Measurements from ENCODE around the gene ADAMTS12.

The ADAMTS12 gene

DNA sequence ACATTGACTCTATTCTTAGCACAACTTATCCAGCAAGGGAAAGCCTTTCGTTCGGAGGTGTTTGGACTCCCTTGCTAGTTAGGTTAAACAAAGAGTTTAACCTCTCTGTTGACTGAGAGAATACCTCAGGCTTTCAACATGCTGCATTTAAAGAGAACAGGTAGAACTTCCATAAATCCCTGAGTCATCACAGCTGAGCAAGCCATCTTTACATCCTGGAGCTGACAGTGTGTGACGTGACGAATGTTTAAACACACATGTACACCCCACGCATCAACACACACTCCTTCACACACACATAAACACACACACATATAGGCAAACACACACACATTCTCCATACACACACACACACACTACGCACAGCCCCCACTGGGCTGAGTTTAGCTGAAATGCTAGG lies 152.8 kb downstream of the ADAMTS12 start:
- in situ Hi-C loops (cut with HindIII; ENCODE audit: low pct_ligation_motif_present, low pct_unique_long_range_greater_than_20kb, low sequenced_read_pairs), result no loop called here

DNA sequence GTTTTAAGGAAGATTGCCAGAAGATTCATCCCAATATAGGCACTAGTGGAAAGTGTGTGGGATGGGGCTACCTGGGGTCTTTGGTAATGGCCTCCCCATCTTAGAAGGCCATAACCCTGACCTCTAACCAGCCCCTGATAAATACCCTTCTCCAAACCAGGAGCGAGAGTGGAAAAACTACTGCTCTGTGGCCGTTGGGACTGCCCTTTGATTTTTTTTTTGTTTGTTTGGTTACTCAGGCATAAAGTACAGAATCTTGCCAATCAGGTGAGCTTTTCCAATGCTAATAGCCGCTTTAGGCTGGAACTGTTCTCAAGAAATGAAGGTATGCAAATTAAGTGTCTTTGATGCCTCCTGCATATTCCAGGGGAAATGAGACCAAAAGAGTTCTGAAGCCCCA lies 153.7 kb downstream of the ADAMTS12 start:
- in situ Hi-C loops (cut with HindIII; ENCODE audit: low pct_ligation_motif_present, low pct_unique_long_range_greater_than_20kb, low sequenced_read_pairs), result no loop called here
- DNase-seq, result no peak

More for the DNA sequence above, 152.8 kb downstream of the ADAMTS12 start:
- DNase-seq, result no peak

DNA sequence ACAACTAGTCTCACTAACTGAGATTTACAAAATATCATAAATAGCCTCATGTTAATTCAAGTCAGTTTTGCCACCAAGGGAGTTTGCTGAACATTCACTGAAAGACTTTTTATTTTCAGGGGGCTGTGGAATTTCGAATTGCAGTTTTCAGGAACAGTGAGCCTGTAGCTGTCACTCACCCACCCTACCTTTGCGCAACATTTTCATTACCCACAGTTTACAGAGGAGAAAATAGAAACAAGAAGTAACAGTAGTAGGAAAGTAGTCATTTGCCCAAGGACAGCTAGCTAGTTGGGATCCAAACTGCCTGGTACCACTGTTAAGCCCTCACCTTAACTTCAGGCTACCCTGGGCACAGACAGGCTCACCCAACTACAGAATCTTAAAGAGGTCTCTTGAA lies 154.1 kb downstream of the ADAMTS12 start:
- no peak for DNase-seq
- in situ Hi-C loops (cut with HindIII; ENCODE audit: low pct_ligation_motif_present, low pct_unique_long_range_greater_than_20kb, low sequenced_read_pairs), result no loop called here

DNA sequence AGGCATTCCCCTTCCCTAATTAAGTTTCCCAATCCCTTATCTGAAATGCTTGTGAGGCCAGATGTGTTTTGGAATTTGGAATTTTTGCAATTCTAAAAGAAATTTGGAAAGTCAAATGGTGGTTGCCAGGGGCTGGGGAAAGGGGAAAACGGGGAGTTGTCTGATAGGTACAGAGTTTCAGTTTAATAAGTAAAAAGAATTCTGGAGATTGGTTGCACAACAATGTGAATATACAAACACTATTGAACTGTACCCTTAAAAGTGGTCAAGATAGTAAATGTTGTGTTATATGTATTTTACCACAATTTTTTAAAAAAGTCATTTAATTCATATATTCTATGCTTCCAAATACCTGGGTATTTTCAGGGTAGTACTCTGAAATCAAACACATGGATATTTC lies 154.5 kb downstream of the ADAMTS12 start:
- no peak for DNase-seq
- in situ Hi-C loops (cut with HindIII; ENCODE audit: low pct_ligation_motif_present, low pct_unique_long_range_greater_than_20kb, low sequenced_read_pairs), result no loop called here

- in situ Hi-C loops (cut with HindIII; ENCODE audit: low pct_ligation_motif_present, low pct_unique_long_range_greater_than_20kb, low sequenced_read_pairs), result no loop called here
- no peak for DNase-seq
Observed at GRCh38 chr5:33736510-33736909, 155.3 kb downstream of the ADAMTS12 start.

DNA sequence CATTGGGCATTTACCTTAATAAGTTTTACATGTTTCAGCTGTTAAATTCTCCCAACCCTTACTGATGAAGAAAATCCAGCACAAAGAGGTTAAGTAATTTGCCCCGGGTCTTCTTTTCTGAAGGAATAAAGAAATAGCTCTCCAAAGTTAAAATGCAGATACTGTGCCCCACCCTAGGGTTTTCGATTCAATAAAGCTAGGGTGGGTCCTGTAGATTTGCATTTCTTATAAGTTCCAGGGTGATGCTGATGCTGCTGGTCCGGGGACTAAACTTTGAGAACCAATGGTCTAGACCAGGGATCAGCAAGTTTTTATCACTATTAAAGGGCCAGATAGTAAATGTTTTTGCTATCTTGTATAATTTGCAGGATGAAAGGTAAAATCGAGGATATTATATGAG lies 156.7 kb downstream of the ADAMTS12 start:
- in situ Hi-C loops (cut with HindIII; ENCODE audit: low pct_ligation_motif_present, low pct_unique_long_range_greater_than_20kb, low sequenced_read_pairs), result no loop called here
- DNase-seq, result no peak

DNA sequence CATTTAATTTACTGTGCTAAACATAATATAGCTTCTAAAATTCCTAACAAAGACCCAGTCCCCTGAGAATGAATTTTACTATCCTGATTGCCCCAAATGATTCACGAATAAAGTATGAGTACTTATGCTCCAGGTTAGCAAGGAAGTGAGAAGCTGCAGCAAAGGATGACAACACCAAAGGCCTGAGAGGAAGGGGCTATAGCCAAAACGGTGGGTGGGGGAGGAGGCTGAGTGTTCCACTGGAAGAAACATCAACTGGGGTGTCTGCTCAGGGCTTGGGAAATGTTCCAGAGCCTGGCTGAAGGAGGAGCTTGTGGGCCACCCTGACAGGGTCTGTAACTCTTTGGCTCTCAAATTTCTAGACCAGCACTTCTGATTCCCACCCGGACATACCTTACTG lies 157.3 kb downstream of the ADAMTS12 start:
- DNase-seq, result no peak
- in situ Hi-C loops (cut with HindIII; ENCODE audit: low pct_ligation_motif_present, low pct_unique_long_range_greater_than_20kb, low sequenced_read_pairs), result no loop called here

DNA sequence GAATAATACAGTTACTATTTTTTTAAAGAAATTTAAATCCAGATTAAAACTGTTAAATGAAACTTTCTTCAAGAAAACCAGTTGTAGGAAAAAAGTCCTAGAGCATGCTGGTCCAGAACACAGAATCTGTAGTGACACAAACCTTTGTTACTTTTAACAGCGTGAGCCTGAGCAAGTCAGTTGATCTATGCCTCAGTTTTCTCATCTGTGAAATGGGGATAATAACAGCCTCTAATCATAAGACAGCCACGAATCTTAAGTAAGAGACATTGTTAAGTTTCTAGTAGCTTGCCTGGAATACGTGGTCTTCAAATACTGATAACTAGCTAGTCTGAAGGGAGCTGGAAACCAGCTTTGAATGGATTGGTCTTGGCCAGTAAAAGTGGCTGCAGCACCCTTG lies 158.6 kb downstream of the ADAMTS12 start:
- in situ Hi-C loops (cut with HindIII; ENCODE audit: low pct_ligation_motif_present, low pct_unique_long_range_greater_than_20kb, low sequenced_read_pairs), result no loop called here
- DNase-seq, result no peak

DNA sequence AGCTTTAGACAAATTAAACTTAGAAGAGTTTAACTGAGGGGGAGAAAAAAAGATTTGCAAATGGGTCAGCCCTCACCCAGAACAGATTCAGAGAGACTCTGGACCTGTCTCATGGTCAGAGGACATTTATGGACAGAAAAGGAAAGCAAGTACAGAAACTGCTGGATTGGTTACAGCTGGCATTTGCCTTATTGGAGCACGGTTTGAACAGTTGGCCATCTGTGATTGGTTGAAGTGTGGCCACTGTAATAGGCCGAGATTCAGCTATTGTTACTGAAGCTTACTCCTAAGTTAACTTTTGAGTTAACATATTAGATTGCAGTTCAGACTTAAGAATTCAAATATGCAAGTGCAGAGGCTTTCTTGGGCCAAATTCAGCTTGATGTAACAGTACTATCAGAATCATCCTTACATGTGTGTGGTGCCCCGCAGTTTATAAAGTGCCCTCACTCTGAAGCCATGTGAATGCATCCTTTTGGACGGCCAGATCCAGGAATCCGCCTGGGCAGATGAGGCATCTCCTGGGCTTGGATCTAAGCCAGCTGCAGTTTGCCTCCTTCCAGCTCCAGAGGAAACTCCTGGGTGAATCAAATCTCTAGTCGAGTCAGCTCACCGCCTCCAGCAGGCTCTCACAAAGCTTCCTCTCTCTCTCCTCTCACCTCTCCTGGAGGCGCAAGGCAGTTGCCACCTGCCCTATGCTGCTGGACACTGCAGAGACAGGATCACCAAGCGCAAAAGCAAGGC lies 165.2 kb downstream of the ADAMTS12 start:
- in situ Hi-C loops (cut with HindIII; ENCODE audit: low pct_ligation_motif_present, low pct_unique_long_range_greater_than_20kb, low sequenced_read_pairs), result no loop called here
- no peak for DNase-seq

DNA sequence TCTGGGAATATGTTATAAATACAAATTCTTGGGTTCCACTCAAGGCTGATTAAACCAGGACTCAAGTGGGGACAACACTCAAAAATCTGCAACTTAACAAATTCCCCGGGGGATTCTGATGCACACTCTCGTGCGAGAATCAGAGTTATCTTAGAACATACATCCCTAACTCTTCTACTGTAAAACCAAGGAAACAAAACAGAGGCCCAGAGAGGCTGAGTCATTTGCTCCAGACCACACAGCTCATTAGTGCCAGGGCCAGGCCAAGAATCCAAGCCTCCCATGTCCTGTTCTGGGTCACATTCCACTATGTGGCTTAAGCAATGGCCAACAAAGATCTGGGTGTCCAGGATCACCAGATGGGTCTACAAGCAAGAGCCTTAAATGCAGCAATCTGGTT lies 166.0 kb downstream of the ADAMTS12 start:
- DNase-seq, result no peak

DNA sequence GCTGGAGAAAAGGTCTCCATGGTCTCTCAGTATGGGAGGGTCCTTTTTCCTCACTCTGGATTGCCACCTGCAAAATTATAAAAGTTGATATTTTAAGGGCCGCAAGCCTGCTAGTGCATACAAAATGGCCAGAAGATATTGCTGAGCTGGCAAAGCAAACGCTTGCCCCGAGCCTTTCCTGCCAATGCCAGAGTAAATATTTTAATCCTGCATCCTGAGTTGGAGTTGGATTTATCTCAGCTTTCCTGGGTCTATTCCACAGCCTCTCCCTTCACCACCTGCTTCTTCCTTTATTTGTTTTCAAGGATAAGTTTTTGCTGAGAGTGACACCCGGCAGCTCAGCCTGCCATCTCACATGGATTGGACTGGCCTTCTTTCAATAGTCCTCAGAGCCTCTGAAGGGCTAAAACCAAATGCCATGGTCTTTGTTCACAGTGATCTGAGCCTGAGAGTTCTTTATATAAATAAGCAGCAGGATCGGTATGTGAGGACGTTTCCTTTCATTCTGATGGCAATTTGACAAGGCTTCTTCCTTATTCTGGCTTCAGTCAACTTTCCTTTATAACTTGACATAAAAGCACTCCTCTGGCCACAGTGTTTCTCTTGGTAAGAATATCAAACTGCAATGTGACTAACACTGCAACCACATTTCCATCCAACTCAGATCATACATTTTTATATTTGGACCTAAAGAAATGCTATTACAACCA lies 170.1 kb downstream of the ADAMTS12 start:
- in situ Hi-C loops (cut with HindIII; ENCODE audit: low pct_ligation_motif_present, low pct_unique_long_range_greater_than_20kb, low sequenced_read_pairs), result no loop called here
- DNase-seq, result no peak

More for the DNA sequence above, 166.0 kb downstream of the ADAMTS12 start:
- in situ Hi-C loops (cut with HindIII; ENCODE audit: low pct_ligation_motif_present, low pct_unique_long_range_greater_than_20kb, low sequenced_read_pairs), result no loop called here

- no peak for DNase-seq
- in situ Hi-C loops (cut with HindIII; ENCODE audit: low pct_ligation_motif_present, low pct_unique_long_range_greater_than_20kb, low sequenced_read_pairs), result no loop called here
Observed at GRCh38 chr5:33720176-33720575, 171.6 kb downstream of the ADAMTS12 start.

GRCh38 chr5:33719769-33720168 lies 172.0 kb downstream of the ADAMTS12 start:
- no peak for DNase-seq
- in situ Hi-C loops (cut with HindIII; ENCODE audit: low pct_ligation_motif_present, low pct_unique_long_range_greater_than_20kb, low sequenced_read_pairs), result no loop called here

DNA sequence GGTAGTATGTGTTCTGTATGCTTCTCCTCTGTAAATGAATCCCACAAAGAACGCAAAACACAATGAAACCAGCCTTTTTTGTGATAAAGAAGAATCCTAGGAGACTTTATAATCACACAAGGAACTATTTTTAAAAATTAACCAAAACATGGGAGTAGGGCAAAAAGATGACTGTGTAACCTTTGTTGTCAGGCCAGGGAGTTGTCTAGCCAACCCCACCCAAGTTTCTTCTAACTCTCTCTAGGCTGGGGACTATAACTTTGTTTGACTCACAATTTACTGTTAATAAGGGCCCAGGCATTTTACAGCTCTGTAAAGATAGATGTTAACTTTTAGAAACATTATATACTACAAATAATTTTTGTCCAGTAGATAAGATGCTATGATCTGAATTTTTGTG lies 176.1 kb downstream of the ADAMTS12 start:
- DNase-seq, result no peak
- in situ Hi-C loops (cut with HindIII; ENCODE audit: low pct_ligation_motif_present, low pct_unique_long_range_greater_than_20kb, low sequenced_read_pairs), result no loop called here

DNA sequence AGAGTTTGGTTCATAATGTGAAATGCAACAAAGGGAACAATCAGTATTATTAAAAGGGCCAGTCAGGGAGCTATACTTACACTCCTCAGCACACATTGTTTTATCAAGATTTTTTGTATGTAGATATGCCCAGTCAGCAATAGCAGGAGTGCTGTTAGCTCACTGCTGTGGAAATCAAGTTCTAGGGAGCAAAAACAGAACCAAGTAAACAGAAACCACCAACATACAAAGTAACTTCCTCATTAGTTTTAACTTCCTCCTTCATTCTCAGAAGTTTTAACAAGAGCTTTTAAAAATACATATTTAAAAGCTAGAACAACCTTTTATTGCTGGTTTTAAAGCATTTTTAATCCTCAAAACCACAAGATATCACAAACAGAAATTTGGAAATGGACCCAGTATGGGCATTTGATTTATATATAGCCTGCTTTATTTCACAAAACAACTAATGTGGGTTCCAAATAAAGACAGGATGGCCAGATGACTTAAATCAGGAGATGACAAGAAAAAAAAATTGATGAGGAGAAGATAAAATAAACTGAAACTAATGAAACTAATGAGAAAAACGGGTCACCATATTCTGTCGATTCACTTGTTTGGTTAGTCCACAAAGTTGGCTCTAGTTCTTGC lies 178.5 kb downstream of the ADAMTS12 start:
- in situ Hi-C loops (cut with HindIII; ENCODE audit: low pct_ligation_motif_present, low pct_unique_long_range_greater_than_20kb, low sequenced_read_pairs), result no loop called here
- no peak for DNase-seq

DNA sequence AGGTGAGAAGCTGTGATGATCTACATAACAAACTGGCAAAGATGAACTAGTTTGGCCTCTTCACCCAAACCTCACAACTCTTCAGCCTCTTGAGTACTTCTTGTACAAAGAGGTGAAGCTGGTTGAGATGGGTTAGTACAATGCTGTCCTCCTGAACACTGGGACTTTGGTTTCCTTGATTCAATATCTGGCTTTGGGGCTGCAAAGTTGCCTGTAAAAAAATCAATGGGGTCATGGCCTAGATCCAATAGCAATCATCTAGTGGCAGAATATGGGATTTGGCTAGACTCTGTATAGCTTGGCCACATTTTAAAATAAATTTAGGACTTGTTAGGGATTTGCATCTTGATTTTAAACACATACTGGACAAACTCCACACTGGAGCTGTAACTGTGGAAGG lies 179.1 kb downstream of the ADAMTS12 start:
- in situ Hi-C loops (cut with HindIII; ENCODE audit: low pct_ligation_motif_present, low pct_unique_long_range_greater_than_20kb, low sequenced_read_pairs), result no loop called here

DNA sequence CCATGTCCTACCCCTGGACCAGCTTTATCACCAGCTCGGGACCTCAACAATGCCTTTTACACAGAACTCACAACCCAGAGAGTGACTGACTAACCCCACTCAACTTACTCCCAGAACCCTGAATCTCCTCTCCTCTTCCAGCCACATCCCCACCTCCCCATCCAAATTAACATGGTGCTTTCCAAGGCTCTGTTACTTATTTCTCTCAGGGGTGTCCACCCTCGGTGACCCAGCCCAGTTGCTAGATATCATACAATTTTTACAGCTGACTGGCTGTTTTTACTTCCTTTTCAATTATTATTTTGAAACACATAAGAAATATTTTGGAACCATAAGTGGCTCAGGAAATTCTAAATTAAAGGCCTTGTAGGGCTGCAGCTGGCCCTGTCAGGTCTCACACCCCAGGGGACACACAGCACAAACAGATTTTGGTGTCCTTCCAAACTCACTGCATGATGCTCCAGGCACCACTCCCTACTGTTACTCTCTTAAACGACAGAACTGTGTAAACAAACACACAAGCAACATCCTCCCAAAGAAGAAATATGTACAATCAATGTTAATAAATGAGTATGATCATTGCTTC lies 180.6 kb downstream of the ADAMTS12 start:
- in situ Hi-C loops (cut with HindIII; ENCODE audit: low pct_ligation_motif_present, low pct_unique_long_range_greater_than_20kb, low sequenced_read_pairs), result no loop called here
- DNase-seq, result no peak

More for the DNA sequence above, 179.1 kb downstream of the ADAMTS12 start:
- DNase-seq, result no peak

GRCh38 chr5:33702867-33703266 lies 188.9 kb downstream of the ADAMTS12 start:
- DNase-seq, result no peak
- in situ Hi-C loops (cut with HindIII; ENCODE audit: low pct_ligation_motif_present, low pct_unique_long_range_greater_than_20kb, low sequenced_read_pairs), result no loop called here

DNA sequence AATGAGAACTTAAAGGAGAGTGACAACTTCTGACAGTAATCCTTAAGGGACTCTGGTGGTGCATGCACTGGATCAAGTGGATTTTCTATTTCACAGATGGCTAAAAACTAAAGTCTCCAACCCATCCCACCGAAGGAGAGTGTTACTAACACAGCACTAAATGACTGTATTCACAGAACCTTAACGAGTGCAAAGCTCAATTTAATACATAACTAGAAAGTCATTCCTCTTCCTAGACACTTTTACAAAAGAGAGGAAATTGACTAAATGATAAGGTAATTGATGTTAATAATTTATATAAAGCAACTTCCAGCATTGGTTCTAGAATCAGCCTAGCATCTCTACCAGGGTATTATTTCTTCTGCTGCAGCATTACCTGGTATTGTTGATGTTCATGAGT lies 189.8 kb downstream of the ADAMTS12 start:
- in situ Hi-C loops (cut with HindIII; ENCODE audit: low pct_ligation_motif_present, low pct_unique_long_range_greater_than_20kb, low sequenced_read_pairs), result no loop called here

More for the DNA sequence above, 189.8 kb downstream of the ADAMTS12 start:
- DNase-seq, result no peak
